GM12878 (cell line): ENCODE results near the gene HLA-A. TPM values are rescaled to one million over a fixed set of nuclear protein-coding genes. Genes with fewer than 3 reads are reported as not detected.

Source experiments
- ATAC-seq: fragments of 200-7000 bp; cut with Tn5 transposase; 3 replicates; pipeline ENCODE4 v1.9.1; 2020; ENCODE audit warnings: mild to moderate bottlenecking, moderate library complexity
- BruUV-seq: library from RNA; stranded (reverse); fragments of 400-500 nt; replicated peaks from 2 replicates; lab custom pipeline; 2021; lab: Mats Ljungman, UMichigan
- CTCF ChIA-PET: fragments of 300-600 bp; sonication (Branson Sonifier 250); formaldehyde crosslinking; extraction: SDS; loops from one replicate; lab custom pipeline; 2021; ENCODE audit warnings: inconsistent platforms; lab: Yijun Ruan, JAX
- POLR2A ChIA-PET: fragments of 350-600 bp; formaldehyde crosslinking; extraction: SDS; loops from one replicate; lab custom pipeline; 2021; ENCODE audit warnings: inconsistent platforms; lab: Charles Lee
- RAD21 ChIA-PET: fragments of 300-600 bp; sonication (Branson Sonifier 250); formaldehyde crosslinking; loops from one replicate; lab custom pipeline; 2023; ENCODE audit warnings: antibody characterized with exemption; ENCODE audit not compliant: unreplicated experiment; lab: Charles Lee
- SMC1A ChIA-PET: fragments of 300-600 bp; sonication (Branson Sonifier 250); formaldehyde crosslinking; loops from one replicate; lab custom pipeline; 2023; ENCODE audit not compliant: unreplicated experiment, uncharacterized antibody; lab: Charles Lee
- DNase-seq: peaks from one replicate; pipeline ENCODE4 v3.0.0-alpha.2; 2011; ENCODE audit warnings: low read depth, low spot score
- FAIRE-seq: peaks from 3 replicates; lab custom pipeline; 2011; peaks lifted over from hg19 to GRCh38; lab: Jason Lieb, UNC
- H2AFZ ChIP-seq: 2 replicates; pipeline ENCODE4 v1.6.0; 2011; ENCODE audit warnings: low read depth, low read length, control low read depth; ENCODE audit not compliant: control insufficient read depth
- H3K27ac ChIP-seq: 2 replicates; pipeline ENCODE4 v1.5.1; 2011; ENCODE audit warnings: control low read depth; ENCODE audit not compliant: control insufficient read depth, insufficient read depth
- H3K27me3 ChIP-seq, 2 experiments: replicated peaks in 1 of 2; 2 replicates each; pipeline versions ENCODE4 v1.6.0 to v1.6.1; 2011; ENCODE audit warnings: low read length in 1 of 2; ENCODE audit not compliant: control insufficient read depth in 2 of 2, insufficient read depth in 2 of 2
- H3K36me3 ChIP-seq, 2 experiments: 2 replicates each; pipeline ENCODE4 v1.5.1; 2011; ENCODE audit warnings: low read length in 1 of 2; ENCODE audit not compliant: control insufficient read depth in 2 of 2, insufficient read depth in 2 of 2
- H3K4me1 ChIP-seq: 2 replicates; pipeline ENCODE4 v1.6.1; 2011; ENCODE audit warnings: mild to moderate bottlenecking, low read length, moderate library complexity, mixed read lengths; ENCODE audit not compliant: control insufficient read depth, insufficient read depth
- H3K4me2 ChIP-seq: 2 replicates; pipeline ENCODE4 v1.6.0; 2011; ENCODE audit warnings: control low read depth; ENCODE audit not compliant: control insufficient read depth, insufficient read depth
- H3K4me3 ChIP-seq: fragments of 200-600 bp; sonication (generic); 2 replicates; pipeline ENCODE4 v1.5.1; 2016
- H3K79me2 ChIP-seq: 2 replicates; pipeline ENCODE4 v1.6.0; 2011; ENCODE audit warnings: low read length; ENCODE audit not compliant: control insufficient read depth, insufficient read depth
- H3K9ac ChIP-seq: 2 replicates; pipeline ENCODE4 v1.8.0; 2011; ENCODE audit warnings: low read length, control low read depth, mixed read lengths; ENCODE audit not compliant: control insufficient read depth, insufficient read depth
- H3K9me3 ChIP-seq: replicated peaks from 3 replicates; pipeline ENCODE4 v1.5.1; 2011; ENCODE audit warnings: mild to moderate bottlenecking, low read length; ENCODE audit not compliant: control insufficient read depth, insufficient read depth
- H4K20me1 ChIP-seq: 2 replicates; pipeline ENCODE4 v1.6.0; 2011; ENCODE audit not compliant: control insufficient read depth, insufficient read depth
- BACH1 ChIP-seq: fragments of 450-650 bp; IDR thresholded peaks from 2 replicates; pipeline ENCODE4 v1.6.1; 2017; ENCODE audit warnings: mild to moderate bottlenecking, borderline replicate concordance
- BCL11A ChIP-seq: IDR thresholded peaks from 2 replicates; pipeline ENCODE4 v1.6.1; 2011; ENCODE audit warnings: low read depth, low read length
- BCL3 ChIP-seq: IDR thresholded peaks from 2 replicates; pipeline ENCODE4 v1.6.1; 2011; ENCODE audit warnings: borderline replicate concordance, low read depth, mild to moderate bottlenecking, moderate library complexity, low read length; ENCODE audit not compliant: insufficient read depth, poor library complexity, severe bottlenecking
- CEBPB ChIP-seq, 2 experiments: fragments of 150-350 bp in 1 of 2; IDR thresholded peaks; 2 replicates each; pipeline ENCODE4 v1.6.1; 2012 to 2014; ENCODE audit warnings: low read depth in 2 of 2, low read length in 2 of 2, borderline replicate concordance in 1 of 2, inconsistent platforms in 1 of 2
- HDAC2 ChIP-seq: fragments of 200-600 bp; sonication (generic); IDR thresholded peaks from 2 replicates; pipeline ENCODE4 v1.6.1; 2017
- IKZF2 ChIP-seq, 2 experiments: fragments of 450-650 bp; IDR thresholded peaks; 2 replicates each; pipeline ENCODE4 v1.6.1; 2017; ENCODE audit warnings: mild to moderate bottlenecking in 2 of 2, moderate library complexity in 2 of 2
- IRF3 ChIP-seq: fragments of 450-650 bp; IDR thresholded peaks from 2 replicates; pipeline ENCODE4 v1.6.1; 2014; ENCODE audit warnings: mild to moderate bottlenecking
- NR2C1 ChIP-seq: fragments of 450-650 bp; IDR thresholded peaks from 2 replicates; pipeline ENCODE4 v1.6.1; 2017; ENCODE audit warnings: antibody characterized with exemption, mild to moderate bottlenecking, moderate library complexity
- POLR2A ChIP-seq: IDR thresholded peaks from 2 replicates; pipeline ENCODE4 v1.6.1; 2011; ENCODE audit warnings: low read depth, mild to moderate bottlenecking, low read length
- POLR2AphosphoS2 ChIP-seq: IDR thresholded peaks from 2 replicates; pipeline ENCODE4 v1.6.1; 2011; ENCODE audit warnings: low read depth, mild to moderate bottlenecking, low read length, improper control_type of control experiment, moderate library complexity
- POLR2AphosphoS5 ChIP-seq: IDR thresholded peaks from 2 replicates; pipeline ENCODE4 v1.6.1; 2011; ENCODE audit warnings: mild to moderate bottlenecking, low read length, inconsistent platforms
- POU2F2 ChIP-seq: IDR thresholded peaks from 3 replicates; pipeline ENCODE4 v1.6.1; 2011; ENCODE audit warnings: low read depth, mild to moderate bottlenecking, low read length, borderline replicate concordance
- SMAD5 ChIP-seq: IDR thresholded peaks from 2 replicates; pipeline ENCODE4 v1.6.1; 2016; ENCODE audit warnings: antibody characterized with exemption, low read depth
- SREBF1 ChIP-seq: IDR thresholded peaks from 2 replicates; pipeline ENCODE4 v1.6.1; 2012; ENCODE audit warnings: mild to moderate bottlenecking, low read length
- STAT1 ChIP-seq: fragments of 450-650 bp; conservative IDR thresholded peaks from 2 replicates; pipeline ENCODE4 v1.6.1; 2014; ENCODE audit warnings: antibody characterized with exemption, mild to moderate bottlenecking
- STAT3 ChIP-seq: IDR thresholded peaks from 2 replicates; pipeline ENCODE4 v1.6.1; 2011; ENCODE audit warnings: low read depth, low read length, improper control_type of control experiment
- SUZ12 ChIP-seq: fragments of 200-600 bp; sonication (generic); IDR thresholded peaks from one replicate; pipeline ENCODE4 v1.6.1; 2018; ENCODE audit warnings: antibody characterized with exemption, mild to moderate bottlenecking; ENCODE audit not compliant: unreplicated experiment
- YBX1 ChIP-seq: fragments of 450-650 bp; IDR thresholded peaks from 2 replicates; pipeline ENCODE4 v1.6.1; 2016; ENCODE audit warnings: antibody characterized with exemption
- ZBED1 ChIP-seq: IDR thresholded peaks from 2 replicates; pipeline ENCODE4 v1.6.1; 2016; ENCODE audit warnings: borderline replicate concordance
- WGBS: methylation state at CpG from one replicate; pipeline ENCODE4 v1.1.6; 2016; ENCODE audit warnings: low lambda C conversion rate; ENCODE audit not compliant: insufficient replicate concordance, insufficient coverage; ENCODE audit errors: missing lambda C conversion rate; 5-methylcytosine and 5-hydroxymethylcytosine counted together
- in situ Hi-C: fragments of 300-500 bp; cut with MboI; formaldehyde crosslinking; loops from 9 replicates; pipeline ENCODE4 v1.14.3; 2018; ENCODE audit warnings: mixed read lengths
- intact Hi-C: fragments of 100-400 bp; cut with micrococcal nuclease; formaldehyde crosslinking; loops from one replicate; pipeline ENCODE4 v1.14.2; 2022; ENCODE audit not compliant: unreplicated experiment
- polyA plus RNA-seq, 11 experiments: library from polyadenylated mRNA; depleted of rRNA in 4 of 11; unstranded in 6 of 11; stranded (reverse) in 5 of 11; fragments of >200 nt; fragmentation: Nextera tagmentation in 4 of 11; fragmentation: Illumina TruSeq in 1 of 11; extraction: Ambion mirVana in 4 of 11; extraction: Trizol in 1 of 11; gene quantifications; 1 replicate in 1 of 11; 2 replicates in 10 of 11; pipeline versions ENCODE4 v1.2.1 to v1.2.3, GENCODE V29; 2011 to 2016; ENCODE audit warnings: inconsistent platforms in 2 of 11, missing spikeins in 2 of 11, low read depth in 1 of 11
- total RNA-seq, 4 experiments: library from RNA; depleted of rRNA in 3 of 4; stranded (reverse); fragments of >200 nt in 3 of 4; fragmentation: Illumina TruSeq in 1 of 4; extraction: Trizol in 1 of 4; gene quantifications; 2 replicates each; pipeline versions ENCODE4 v1.2.1 to v1.2.3, GENCODE V29; 2013 to 2021

HLA-A gene
- total and polyA plus RNA-seq, 10 of the 15 experiments (the other 5 are each of a cell fraction or from before 2014, with no cell fraction given) = 129 to 1,155 (median 749) TPM

GRCh38 chr6:29946223-29947076 is 4.1 kb downstream of the HLA-A start (continued):
- no peak for TF ChIP-seq SUZ12
- no peak for TF ChIP-seq IKZF2 (IDR thresholded peaks at IDR 0.05)
- peak; percentile 36; the same call in 1 of the 2 replicates for TF ChIP-seq ZBED1
- no peak for TF ChIP-seq HDAC2
- no peak for TF ChIP-seq IRF3

- in situ Hi-C loops = no loop called here
- Histone ChIP-seq H3K9ac (no peak overlapping the region), H3K27ac (no peak overlapping the region), H4K20me1 (no peaks in the 10 kb centered on the region; the same call in 1 of the 2 replicates), H3K36me3 (peaks cover 0 to 28% of the 10 kb centered on the region in 2 experiments), H3K9me3 (no peaks in the 10 kb centered on the region), H3K27me3 (no peaks in the 10 kb centered on the region), H3K4me2 (no peak overlapping the region), H2AFZ (no peak overlapping the region), H3K4me3 (no peak overlapping the region), H3K4me1 (no peaks in the 10 kb centered on the region), H3K79me2 (peaks cover 31% of the 10 kb centered on the region)
- TF ChIP-seq CEBPB (IDR thresholded peaks at IDR 0.05; ENCODE audit: borderline replicate concordance in 1 of 2, low read depth in 2 of 2, low read length in 2 of 2) (no peak), NR2C1 (no peak), STAT3 (no peak), SREBF1 (no peak), SMAD5 (peak; percentile 49; the same call in 1 of the 2 replicates), POLR2AphosphoS2 (peak; percentile 76), POU2F2 (0 out of 3 replicates have a peak, but pooled peaks have one; percentile 19), YBX1 (no peak), POLR2A (peak; percentile 62), ZBED1 (peak; percentile 79; the same call in 1 of the 2 replicates), STAT1 (no peak), BACH1 (peak; percentile 77; the same call in 1 of the 2 replicates), BCL11A (no peak), BCL3 (peak; percentile 56), POLR2AphosphoS5 (peak; percentile 81)
- no TSS peak for BruUV-seq
- ChIA-PET SMC1A (interaction anchor here (3.0 kb wide), 1 partner anchor 17 kb away, joined by 14 read pairs; no protein-coding TSS in a partner anchor), CTCF (interaction anchor here (0.5 to 1.0 kb wide), 3 partner anchors 20 to 1001 kb away, joined by 3 to 4 read pairs (median 3); no protein-coding TSS in a partner anchor), RAD21 (interaction anchor here (0.7 kb wide), 1 partner anchor 1069 kb away, joined by 3 read pairs; no protein-coding TSS in a partner anchor), POLR2A (interaction anchor here (2.4 kb wide), 1 partner anchor 17 kb away, joined by 10 read pairs; no protein-coding TSS in a partner anchor)
- no peak for DNase-seq
- FAIRE-seq = no peak
- intact Hi-C loops = loop anchor here (10.0 kb wide), 1 partner anchor 223 kb away; the partner anchor contains the start of gene HLA-F
- peak; percentile 0; the same call in 2 of the 3 replicates for ATAC-seq
- WGBS = 31% methylated on average over 3 of the region's 3 CpGs
Measured at GRCh38 chr6:29947077-29947980, 5.0 kb downstream of the HLA-A start.
